Thoracic aorta (tissue), 2 donors: ENCODE data around the gene POU2F2. TPM values are rescaled to one million over a fixed set of nuclear protein-coding genes. Genes with fewer than 3 reads are reported as not detected.

Experiments used
- ATAC-seq: fragments of 150-250 bp; one replicate; pipeline ENCODE4 v1.8.0; 2017; ENCODE audit warnings: low read depth; ENCODE audit not compliant: insufficient number of reproducible peaks, low FRiP score
- DNase-seq: peaks from one replicate; pipeline ENCODE4 v3.0.0-alpha.2; 2020; ENCODE audit warnings: low spot score
- H3K27ac ChIP-seq, 2 donors: fragments of 200-600 bp; sonication (generic); 1 replicate in 1 of 2; 2 replicates in 1 of 2; pipeline ENCODE4 v1.5.1; 2016; ENCODE audit warnings: mild to moderate bottlenecking in 2 of 2, moderate library complexity in 2 of 2
- H3K27me3 ChIP-seq: fragments of 200-600 bp; sonication (generic); replicated peaks from 2 replicates; pipeline ENCODE4 v1.6.0; 2016; ENCODE audit warnings: mild to moderate bottlenecking; ENCODE audit not compliant: insufficient read depth
- H3K36me3 ChIP-seq: fragments of 200-600 bp; sonication (generic); one replicate; pipeline ENCODE4 v1.5.1; 2016
- H3K4me1 ChIP-seq, 2 donors: fragments of 200-600 bp; sonication (generic); 1 replicate in 1 of 2; 2 replicates in 1 of 2; pipeline versions ENCODE4 v1.5.1 to v1.6.0; 2016; ENCODE audit warnings: low read depth in 2 of 2, mild to moderate bottlenecking in 1 of 2; ENCODE audit not compliant: control insufficient read depth in 1 of 2
- H3K4me3 ChIP-seq: fragments of 200-600 bp; sonication (generic); 2 replicates; pipeline ENCODE4 v1.5.1; 2016; ENCODE audit warnings: mild to moderate bottlenecking
- H3K9me3 ChIP-seq: fragments of 200-600 bp; sonication (generic); 2 replicates; pipeline ENCODE4 v1.5.1; 2016
- CTCF ChIP-seq: fragments of 200-600 bp; sonication (generic); IDR thresholded peaks from one replicate; pipeline ENCODE4 v1.5.1; 2019; ENCODE audit warnings: antibody characterized with exemption
- total RNA-seq, 2 donors: library from RNA; depleted of rRNA; stranded (reverse); fragments of >200 nt; gene quantifications; one replicate each; pipeline versions ENCODE4 v1.1.0 to v1.2.3, GENCODE V29; 2016

Gene POU2F2
- total RNA-seq, 2 donors from 2014 or later, result 0.85 to 5.8 TPM

- ATAC-seq (no peak), DNase-seq (no peak)
- TF ChIP-seq CTCF, result no peak
- H3K27me3 ChIP-seq, result no peaks in the 10 kb centered on the region
- no peaks in the 10 kb centered on the region for H3K36me3 ChIP-seq
- no peak overlapping the region for H3K4me3 ChIP-seq
- no peak overlapping the region for H3K27ac ChIP-seq
- no peaks in the 10 kb centered on the region for H3K9me3 ChIP-seq
- peaks cover 12 to 13% of the 10 kb centered on the region in 2 donors for H3K4me1 ChIP-seq
These were observed 20.4 kb downstream of the POU2F2 start for GRCh38 chr19:42111811-42112210.

- Histone ChIP-seq H3K9me3 (no peaks in the 10 kb centered on the region), H3K27me3 (no peaks in the 10 kb centered on the region), H3K4me1 (peaks cover 12 to 13% of the 10 kb centered on the region in 2 donors), H3K36me3 (no peaks in the 10 kb centered on the region), H3K4me3 (no peak overlapping the region), H3K27ac (no peak overlapping the region)
- no peak for TF ChIP-seq CTCF
- ATAC-seq, result no peak
- DNase-seq, result no peak
These were observed 20.9 kb downstream of the POU2F2 start for GRCh38 chr19:42111384-42111783.

GRCh38 chr19:42110658-42111057 is 21.6 kb downstream of the POU2F2 start:
- Histone ChIP-seq H3K4me1 (peaks cover 12 to 13% of the 10 kb centered on the region in 2 donors), H3K4me3 (no peak overlapping the region), H3K9me3 (no peaks in the 10 kb centered on the region), H3K27ac (no peak overlapping the region), H3K36me3 (no peaks in the 10 kb centered on the region), H3K27me3 (no peaks in the 10 kb centered on the region)
- DNase-seq (no peak), ATAC-seq (no peak)
- no peak for TF ChIP-seq CTCF

GRCh38 chr19:42109896-42110295 is 22.4 kb downstream of the POU2F2 start:
- no peaks in the 10 kb centered on the region for H3K27me3 ChIP-seq
- no peak for TF ChIP-seq CTCF
- H3K4me3 ChIP-seq, result no peak overlapping the region
- H3K9me3 ChIP-seq, result no peaks in the 10 kb centered on the region
- H3K4me1 ChIP-seq, result peaks cover 12 to 13% of the 10 kb centered on the region in 2 donors
- H3K36me3 ChIP-seq, result no peaks in the 10 kb centered on the region
- ATAC-seq (no peak), DNase-seq (no peak)
- H3K27ac ChIP-seq, result no peak overlapping the region

GRCh38 chr19:42108527-42109389 is 23.5 kb downstream of the POU2F2 start:
- TF ChIP-seq CTCF, result peak; percentile 71
- no peak for DNase-seq
- no peaks in the 10 kb centered on the region for H3K36me3 ChIP-seq
- H3K27ac ChIP-seq, result no peak overlapping the region
- no peak overlapping the region for H3K4me3 ChIP-seq
- no peaks in the 10 kb centered on the region for H3K9me3 ChIP-seq
- H3K4me1 ChIP-seq, result peaks cover 5 to 6% of the 10 kb centered on the region in 2 donors
- no peaks in the 10 kb centered on the region for H3K27me3 ChIP-seq
- no peak for ATAC-seq
